ENCODE data around the gene CAVIN2. TPM values are rescaled to one million over a fixed set of nuclear protein-coding genes. Genes with fewer than 3 reads are reported as not detected.

CAVIN2 gene
- polyA plus RNA-seq, 2 of the 4 experiments (the other 2 are of a cell fraction), result 9.6 to 20.3 TPM

GRCh38 chr2:191797500-191797899, 49.4 kb downstream of the CAVIN2 start (continued):
- no peak for TF ChIP-seq TFCP2L1 (CRISPR knock-in tag; IDR thresholded peaks at IDR 0.05)
- TF ChIP-seq PHF8 (IDR thresholded peaks at IDR 0.05; ENCODE audit: borderline replicate concordance, low read depth), result no peak
- no peak for TF ChIP-seq HDAC2 (IDR thresholded peaks at IDR 0.05)
- TF ChIP-seq BCL3 (IDR thresholded peaks at IDR 0.05), result no peak
- TF ChIP-seq ZC3H11A (IDR thresholded peaks at IDR 0.05), result no peak
- TF ChIP-seq BHLHE40 (IDR thresholded peaks at IDR 0.05; ENCODE audit: low read depth, low read length), result no peak

- POLR2A ChIA-PET, result no interaction called here
- FAIRE-seq (no peak), DNase-seq (ENCODE audit: low read depth in 1 of 2, low spot score in 1 of 2) (no peak)
Observed at GRCh38 chr2:191795715-191796114, 51.2 kb downstream of the CAVIN2 start.

GRCh38 chr2:191791953-191792560, 54.8 kb downstream of the CAVIN2 start:
- Histone ChIP-seq H3K4me3 (no peak overlapping the region), H3K27ac (no peak overlapping the region), H3K4me2 (no peak overlapping the region), H3K4me1 (no peaks in the 10 kb centered on the region), H3K9me3 (no peaks in the 10 kb centered on the region)
- TF ChIP-seq CEBPB (IDR thresholded peaks at IDR 0.05) (no peak), MAFK (IDR thresholded peaks at IDR 0.05; ENCODE audit: partially characterized antibody) (no peak), NR3C1 (IDR thresholded peaks at IDR 0.05) (no peak), JUN (IDR thresholded peaks at IDR 0.05) (no peak), FOSL2 (IDR thresholded peaks at IDR 0.05) (no peak), FOSL2 (CRISPR knock-in tag; IDR thresholded peaks at IDR 0.05) (no peak), TFCP2L1 (CRISPR knock-in tag; IDR thresholded peaks at IDR 0.05) (no peak), CBX2 (IDR thresholded peaks at IDR 0.05; ENCODE audit: borderline replicate concordance, low read depth) (no peak), CHD2 (IDR thresholded peaks at IDR 0.05; ENCODE audit: low read length, partially characterized antibody) (no peak), HES2 (IDR thresholded peaks at IDR 0.05) (no peak), RCOR1 (IDR thresholded peaks at IDR 0.05; ENCODE audit: low read depth, low read length) (no peak), HOXA7 (CRISPR knock-in tag; IDR thresholded peaks at IDR 0.05) (no peak), NPAS2 (CRISPR knock-in tag; IDR thresholded peaks at IDR 0.05; ENCODE audit: borderline replicate concordance) (no peak), BCL3 (IDR thresholded peaks at IDR 0.05) (no peak), CBX8 (IDR thresholded peaks at IDR 0.05) (no peak), EP300 (IDR thresholded peaks at IDR 0.05) (no peak)
- TF ChIP-seq, protein P1, sequence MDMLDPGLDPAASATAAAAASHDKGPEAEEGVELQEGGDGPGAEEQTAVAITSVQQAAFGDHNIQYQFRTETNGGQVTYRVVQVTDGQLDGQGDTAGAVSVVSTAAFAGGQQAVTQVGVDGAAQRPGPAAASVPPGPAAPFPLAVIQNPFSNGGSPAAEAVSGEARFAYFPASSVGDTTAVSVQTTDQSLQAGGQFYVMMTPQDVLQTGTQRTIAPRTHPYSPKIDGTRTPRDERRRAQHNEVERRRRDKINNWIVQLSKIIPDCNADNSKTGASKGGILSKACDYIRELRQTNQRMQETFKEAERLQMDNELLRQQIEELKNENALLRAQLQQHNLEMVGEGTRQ (IDR thresholded peaks at IDR 0.05), result no peak
- ChIA-PET POLR2A (no interaction called here), CTCF (interaction anchor here (1.2 to 1.7 kb wide), 4 partner anchors 10 to 225 kb away, joined by 3 to 6 read pairs (median 4); no protein-coding TSS in a partner anchor)
- ATAC-seq, result no peak
- FAIRE-seq, result no peak
- 22% methylated on average over 3 of the region's 3 CpGs for WGBS (ENCODE audit: missing lambda C conversion rate)
- DNase-seq (ENCODE audit: low read depth in 1 of 2, low spot score in 1 of 2), result no peak

More at GRCh38 chr2:191795715-191796114, 51.2 kb downstream of the CAVIN2 start:
- TF ChIP-seq ZFP36 (IDR thresholded peaks at IDR 0.05; ENCODE audit: borderline replicate concordance, partially characterized antibody), result no peak
- no peak for TF ChIP-seq CHD4 (IDR thresholded peaks at IDR 0.05; ENCODE audit: borderline replicate concordance)
- TF ChIP-seq JUN (IDR thresholded peaks at IDR 0.05), result no peak
- no peak for TF ChIP-seq FOSL2 (IDR thresholded peaks at IDR 0.05)
- no peak for TF ChIP-seq FOSL2 (CRISPR knock-in tag; IDR thresholded peaks at IDR 0.05)
- no peak for TF ChIP-seq MYC (IDR thresholded peaks at IDR 0.05; ENCODE audit: borderline replicate concordance, low read length)
- no peak for TF ChIP-seq TP53 (CRISPR knock-in tag; IDR thresholded peaks at IDR 0.05)
- no peak for TF ChIP-seq BCL3 (IDR thresholded peaks at IDR 0.05)
- TF ChIP-seq EHF (CRISPR knock-in tag; IDR thresholded peaks at IDR 0.05), result no peak
- TF ChIP-seq POLR2A (IDR thresholded peaks at IDR 0.05; ENCODE audit: low read length), result no peak
- TF ChIP-seq PBX3 (IDR thresholded peaks at IDR 0.05), result no peak
- no peak for TF ChIP-seq HOXB13 (CRISPR knock-in tag; IDR thresholded peaks at IDR 0.05; ENCODE audit: low read depth)
- TF ChIP-seq MAZ (IDR thresholded peaks at IDR 0.05; ENCODE audit: borderline replicate concordance, low read depth, low read length), result no peak
- no peak for TF ChIP-seq RFX5 (IDR thresholded peaks at IDR 0.05)
- TF ChIP-seq BHLHE40 (IDR thresholded peaks at IDR 0.05; ENCODE audit: low read depth, low read length), result no peak
- H3K4me3 ChIP-seq, result no peak overlapping the region
- no peak overlapping the region for H3K4me2 ChIP-seq
- H3K4me1 ChIP-seq, result no peaks in the 10 kb centered on the region
- no peak for ATAC-seq
- H3K9me3 ChIP-seq, result no peaks in the 10 kb centered on the region
- CTCF ChIA-PET, result interaction anchor here (1.4 kb wide), 1 partner anchor 17 kb away, joined by 5 read pairs; no protein-coding TSS in a partner anchor
- 59% methylated on average over 2 of the region's 2 CpGs for WGBS (ENCODE audit: missing lambda C conversion rate)
- H3K27ac ChIP-seq, result no peak overlapping the region
